Stimulated activated CD8-positive, alpha-beta memory T cell treated with anti-CD3 and anti-CD28 coated beads, Interleukin-4, amount 100 ng/mL, for 4 hours (primary cell): ENCODE data around the gene UCN3.
A peak's percentile ranks its signal among the peaks of the same experiment; 100 is the strongest.
"Not testable (repeated sequence)": the region's sequence is repeated elsewhere in the genome, so short reads cannot be mapped to it uniquely, and the experiment has no call there.

Experiments
- DNase-seq, 2 donors: peaks; one replicate each; pipeline ENCODE4 v3.0.0-alpha.2; 2020; ENCODE audit warnings: low read depth in 2 of 2, low spot score in 1 of 2

Gene UCN3

DNA sequence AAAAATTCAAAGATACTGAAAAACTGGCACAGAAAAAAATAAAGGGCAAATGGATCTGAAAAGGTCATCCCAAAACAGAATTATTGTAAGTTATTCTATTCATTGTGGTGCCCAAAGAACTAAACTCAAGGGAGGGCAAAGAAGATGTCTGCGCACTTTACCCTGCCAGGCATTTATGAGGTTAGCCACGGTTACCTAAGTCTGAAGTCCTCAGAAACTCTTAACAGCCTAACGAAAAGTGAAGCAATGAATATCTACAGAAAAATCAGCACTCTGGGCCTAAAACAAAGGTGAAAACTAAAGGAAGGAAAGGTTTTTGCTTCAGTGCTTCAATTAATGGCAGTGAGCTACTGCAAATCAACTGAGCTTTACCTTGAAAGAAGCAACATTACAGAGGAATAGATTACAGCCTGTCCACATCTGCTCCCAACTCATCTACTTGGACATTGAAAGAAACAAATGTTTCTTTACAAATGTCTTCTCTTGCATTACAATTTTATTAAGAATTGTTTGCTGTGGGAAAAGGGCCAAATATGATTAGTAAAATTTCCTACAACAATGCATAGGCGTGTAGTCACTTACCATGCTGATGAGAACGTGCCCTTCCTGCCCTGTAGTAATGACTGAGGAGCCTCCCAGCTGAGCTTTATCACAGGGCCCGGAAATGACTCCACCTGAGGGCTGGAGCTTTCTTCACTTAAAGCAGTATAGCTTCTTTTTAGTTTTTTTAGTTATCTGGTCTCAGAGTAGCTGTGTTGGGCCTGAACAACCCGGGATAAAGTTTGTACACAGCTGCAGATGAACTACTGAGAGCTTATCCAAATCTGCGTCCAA, 39.7 kb downstream of the UCN3 start, which contains the start of gene TUBAL3:
TSS of gene TUBAL3 (minus strand) at position 621 of the 834 bp plus-strand sequence. CDS start at position 585, 36 bp downstream.
- DNase-seq, result no peak

DNA sequence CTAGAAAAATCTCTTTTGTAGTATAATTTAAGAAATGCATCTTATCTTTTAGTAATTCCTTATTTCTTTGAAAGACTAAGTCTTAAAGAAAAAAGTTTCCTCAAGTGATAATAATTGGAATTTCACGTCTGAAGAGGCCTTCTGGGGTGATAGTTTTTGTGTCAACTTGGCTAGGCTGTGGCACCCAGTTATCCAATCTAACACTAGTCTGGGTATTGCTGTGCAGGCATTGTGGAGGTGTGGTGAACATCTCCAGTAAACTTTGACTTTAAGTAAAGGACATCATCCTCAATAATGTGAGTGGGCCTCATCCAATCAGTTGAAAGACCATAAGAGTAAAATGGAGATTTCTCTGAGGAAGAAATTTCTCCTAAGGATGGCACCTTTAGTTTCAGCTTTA, 42.2 kb downstream of the UCN3 start:
- no peak for DNase-seq

GRCh38 chr10:5410787-5411186, 46.0 kb downstream of the UCN3 start:
- DNase-seq, result not testable (repeated sequence)

DNA sequence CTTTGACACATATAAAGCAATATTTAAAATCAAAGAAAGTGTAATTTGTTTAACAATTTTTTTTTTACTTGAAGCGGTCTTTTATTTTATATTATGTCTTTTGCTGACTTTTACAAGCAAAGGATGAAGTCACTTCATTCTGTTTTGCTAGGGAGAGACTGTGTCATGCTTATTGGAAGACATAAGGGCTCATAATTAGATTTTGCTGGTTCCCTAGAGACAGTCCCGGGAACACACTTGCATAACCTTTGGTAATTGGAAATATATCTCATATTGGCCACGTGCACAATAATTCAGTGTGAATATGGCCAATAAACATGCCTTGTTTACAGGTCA, 47.1 kb downstream of the UCN3 start:
- no peak for DNase-seq

DNA sequence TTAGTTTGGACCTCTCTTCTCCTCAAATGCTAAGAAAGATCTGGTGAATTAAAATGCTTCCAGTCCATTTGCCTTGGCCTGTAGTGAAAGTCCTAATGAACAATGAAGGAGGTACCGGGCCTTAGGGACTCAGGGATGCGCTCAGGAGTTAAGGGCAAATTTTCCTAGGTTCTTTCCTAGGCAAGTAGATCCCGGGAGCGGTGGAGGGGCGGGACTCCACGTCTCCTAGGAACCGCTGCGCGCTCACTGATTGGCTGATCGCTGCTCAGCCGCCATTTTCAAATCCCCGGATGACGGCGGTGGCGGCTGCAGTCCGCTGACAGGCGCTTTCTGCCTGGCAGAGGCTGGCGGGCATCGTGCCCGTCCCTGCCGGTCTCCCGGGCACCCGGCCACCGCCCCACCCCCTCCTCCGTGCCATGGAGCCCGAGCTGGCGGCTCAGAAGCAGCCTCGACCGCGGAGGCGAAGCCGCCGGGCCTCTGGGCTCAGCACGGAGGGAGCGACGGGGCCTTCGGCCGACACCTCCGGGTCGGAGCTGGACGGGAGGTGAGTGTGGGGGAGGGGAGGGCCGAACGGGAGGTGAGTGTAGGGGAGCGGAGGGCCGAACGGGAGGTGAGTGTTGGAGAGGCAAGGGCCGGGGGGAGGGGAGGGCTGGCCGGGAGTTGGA, 47.6 kb downstream of the UCN3 start, which contains the start of gene NET1:
TSS of gene NET1 (plus strand) at position 281 of the 665 bp plus-strand sequence. CDS start at position 417, 136 bp downstream.
- peak; percentile 11 to 14 for DNase-seq

GRCh38 chr10:5413012-5413938, 48.5 kb downstream of the UCN3 start:
- no peak for DNase-seq

- DNase-seq, result no peak
Measured at GRCh38 chr10:5416981-5417380, 52.2 kb downstream of the UCN3 start.

- no peak for DNase-seq
Measured at GRCh38 chr10:5418584-5418983, 53.8 kb downstream of the UCN3 start.

DNA sequence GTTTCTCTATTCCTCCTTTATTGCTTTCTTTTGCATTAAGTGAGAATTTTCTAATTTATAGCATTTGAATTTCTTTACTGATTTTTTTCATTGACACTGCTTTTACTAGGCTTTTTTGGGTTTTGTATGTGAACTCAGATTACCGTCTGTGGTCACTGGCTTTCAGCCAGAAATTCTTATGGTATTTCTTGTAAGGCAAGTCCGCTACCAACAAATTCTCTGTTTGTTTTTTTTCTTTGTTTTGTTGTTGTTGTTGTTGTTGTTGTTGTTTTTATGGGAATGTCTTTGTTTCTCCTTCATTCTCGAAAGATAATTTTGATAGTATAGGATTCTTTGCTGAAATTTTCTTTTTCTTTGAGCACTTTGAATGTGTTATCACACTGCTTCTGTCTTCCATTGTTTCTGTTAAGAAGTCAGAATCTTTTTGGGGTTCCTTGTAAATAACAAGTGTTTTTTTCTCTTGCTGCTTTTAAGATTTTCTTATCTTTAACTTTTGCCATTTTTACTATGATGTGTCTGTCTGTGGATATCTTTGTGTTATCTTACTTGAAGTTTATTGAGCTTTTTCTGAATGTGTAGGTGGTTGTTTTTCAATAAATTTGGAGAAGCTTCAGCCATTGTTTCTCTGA, 54.8 kb downstream of the UCN3 start:
- DNase-seq, result no peak

DNA sequence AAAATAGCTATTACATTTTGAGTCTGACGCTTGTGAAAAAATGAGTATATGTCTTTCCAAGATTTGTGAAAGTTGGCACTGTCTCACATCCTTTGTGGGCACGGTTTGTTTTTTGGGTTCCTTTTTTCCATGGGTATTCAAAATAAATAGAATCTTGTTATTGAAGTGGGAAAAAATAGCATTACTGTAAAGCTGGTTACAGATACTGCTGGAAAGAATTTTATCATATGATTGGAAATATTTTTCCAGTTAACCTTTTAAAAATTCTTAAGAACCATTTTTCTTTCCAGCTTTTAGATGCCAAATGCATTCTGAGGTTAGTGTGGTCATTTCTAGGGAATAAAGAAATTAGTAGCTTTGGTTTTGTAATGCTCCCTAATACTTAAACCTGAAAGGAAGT, 59.0 kb downstream of the UCN3 start:
- no peak for DNase-seq
